Measurements from ENCODE around the gene COL20A1.

Gene COL20A1

GRCh38 chr20:63319164-63320040, 26.4 kb downstream of the COL20A1 start:
- no peak for DNase-seq (ENCODE audit: low read depth in 2 of 2, low spot score in 1 of 2)

GRCh38 chr20:63320041-63320511, 27.1 kb downstream of the COL20A1 start:
- DNase-seq (ENCODE audit: low read depth in 2 of 2, low spot score in 1 of 2): no peak

GRCh38 chr20:63320616-63321147, 27.7 kb downstream of the COL20A1 start:
- DNase-seq (ENCODE audit: low read depth in 2 of 2, low spot score in 1 of 2): no peak

GRCh38 chr20:63321148-63321831, 28.3 kb downstream of the COL20A1 start:
- no peak for DNase-seq (ENCODE audit: low read depth in 2 of 2, low spot score in 1 of 2)

- DNase-seq (ENCODE audit: low read depth in 2 of 2, low spot score in 1 of 2): no peak
Observed at GRCh38 chr20:63322146-63322932, 29.4 kb downstream of the COL20A1 start.

DNA sequence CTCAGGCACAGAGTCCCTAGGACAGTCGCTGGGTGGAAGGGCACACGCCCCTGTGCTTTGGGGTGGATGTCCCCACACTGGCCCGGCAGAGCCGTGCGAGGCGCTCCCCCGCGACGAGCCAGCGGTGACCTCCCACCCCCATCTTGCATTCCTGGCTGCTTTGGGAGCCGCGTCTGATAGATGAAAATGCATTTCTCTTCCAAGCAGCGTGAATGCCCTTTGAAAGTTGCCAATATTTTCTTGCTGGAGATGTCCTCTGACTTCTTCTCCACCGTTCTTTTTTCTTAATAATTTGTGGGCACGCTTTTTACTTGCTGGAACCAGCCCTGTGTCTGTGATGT, 29.9 kb downstream of the COL20A1 start:
- no peak for DNase-seq (ENCODE audit: low read depth in 2 of 2, low spot score in 1 of 2)

- DNase-seq (ENCODE audit: low read depth in 2 of 2, low spot score in 1 of 2): no peak
Observed at GRCh38 chr20:63323357-63323981, 30.5 kb downstream of the COL20A1 start.

DNA sequence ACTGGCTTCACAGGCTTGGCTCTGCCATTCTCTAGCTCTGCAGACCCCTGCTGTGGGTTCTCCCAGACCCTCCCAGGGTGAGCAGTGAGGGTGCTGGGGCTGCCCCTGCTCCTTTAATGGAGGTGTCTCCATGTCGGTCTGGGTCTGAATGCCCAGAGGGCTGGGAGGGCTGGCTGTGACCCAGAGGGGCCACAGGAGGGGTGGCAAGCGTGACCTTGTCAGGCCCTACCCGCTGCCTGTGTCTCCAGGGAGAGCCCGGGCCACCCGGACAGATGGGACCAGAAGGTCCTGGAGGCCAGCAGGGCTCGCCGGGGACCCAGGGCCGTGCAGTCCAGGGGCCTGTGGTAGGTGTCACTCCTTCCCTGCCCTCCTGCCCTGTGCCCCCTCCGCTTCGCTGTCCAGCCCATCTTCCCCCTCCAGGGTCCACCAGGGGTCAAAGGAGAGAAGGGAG, 32.1 kb downstream of the COL20A1 start:
- no peak for DNase-seq (ENCODE audit: low read depth in 2 of 2, low spot score in 1 of 2)

DNA sequence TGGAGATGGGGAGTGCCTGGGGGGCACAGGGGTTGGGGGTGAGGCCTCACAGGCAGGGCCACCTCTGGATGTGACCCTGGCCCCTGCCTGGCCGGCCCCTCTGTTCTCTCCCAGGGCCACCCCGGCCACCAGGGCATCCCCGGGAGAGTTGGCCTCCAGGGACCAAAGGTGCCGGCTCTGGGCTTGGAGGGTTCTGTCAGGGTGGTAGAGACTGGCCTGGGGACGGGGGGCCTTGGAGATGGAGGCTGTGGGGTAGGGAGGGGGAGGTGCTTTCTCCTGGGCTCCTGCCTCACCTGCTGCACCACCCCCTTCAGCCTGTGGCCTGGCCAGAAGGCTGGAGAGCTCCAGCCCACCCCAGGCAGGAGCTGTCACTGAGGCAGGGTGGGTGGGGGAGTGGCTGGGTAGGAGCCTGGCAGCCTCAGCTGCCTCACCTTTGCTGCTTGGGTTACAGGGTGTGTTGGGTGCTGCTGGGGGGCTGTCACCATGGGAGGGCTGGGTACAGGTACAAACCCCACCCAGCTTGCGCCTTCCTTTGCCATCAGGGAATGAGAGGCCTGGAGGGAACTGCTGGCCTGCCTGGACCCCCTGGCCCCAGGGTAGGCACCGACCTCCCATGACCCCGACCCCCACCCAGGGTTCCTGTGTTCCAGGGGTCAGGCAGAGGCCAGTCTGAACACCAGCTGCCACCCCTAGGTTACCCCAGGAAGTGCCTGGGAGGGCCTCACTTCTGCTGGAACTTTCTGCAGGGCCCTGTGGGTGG, 32.7 kb downstream of the COL20A1 start:
- no peak for DNase-seq (ENCODE audit: low read depth in 2 of 2, low spot score in 1 of 2)

DNA sequence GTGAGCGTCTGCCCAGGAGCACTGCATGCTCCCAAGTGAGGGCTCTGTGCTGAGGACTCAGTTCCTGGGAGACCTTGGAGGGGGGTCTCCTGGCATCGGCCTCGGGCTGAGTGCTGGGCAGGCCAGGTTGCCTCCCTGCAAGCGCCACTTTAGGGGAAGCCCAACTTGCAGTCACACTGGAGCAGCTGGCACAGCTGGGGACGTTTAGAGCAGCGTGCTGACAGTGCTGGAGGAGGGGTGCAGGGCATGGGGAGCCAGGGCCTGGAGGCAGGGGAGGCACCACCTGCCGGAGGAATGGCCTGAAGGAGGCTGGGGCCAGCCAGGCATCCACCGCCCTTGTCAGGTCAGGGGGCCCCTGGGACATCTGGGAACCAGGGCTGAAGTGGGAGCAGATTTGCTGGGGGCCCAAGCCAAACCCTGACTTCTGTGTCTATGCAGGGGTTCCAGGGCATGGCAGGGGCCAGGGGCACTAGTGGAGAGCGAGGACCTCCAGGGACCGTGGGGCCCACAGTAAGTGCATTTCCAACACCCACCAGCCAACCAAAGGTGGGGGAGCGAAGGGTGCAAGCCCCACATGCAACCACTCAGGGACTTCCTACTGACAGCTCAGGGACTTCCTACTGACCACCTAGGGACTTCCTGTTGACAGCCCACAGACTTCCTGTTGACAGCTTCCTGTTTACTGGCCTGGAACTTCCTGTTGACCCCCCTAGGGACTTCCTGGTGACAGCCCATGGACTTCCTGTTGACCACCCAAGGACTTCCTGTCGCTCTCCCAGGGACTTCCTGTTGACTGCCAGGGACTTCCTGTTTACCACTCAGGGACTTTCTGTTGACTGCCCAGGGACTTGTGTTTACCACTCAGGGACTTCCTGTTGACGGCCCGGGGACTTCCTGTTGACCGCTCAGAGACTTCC, 33.6 kb downstream of the COL20A1 start:
- DNase-seq (ENCODE audit: low read depth in 2 of 2, low spot score in 1 of 2): no peak

- no peak for DNase-seq (ENCODE audit: low read depth in 2 of 2, low spot score in 1 of 2)
Observed at GRCh38 chr20:63327231-63327745, 34.3 kb downstream of the COL20A1 start.

GRCh38 chr20:63328026-63328700, 35.2 kb downstream of the COL20A1 start:
- DNase-seq (ENCODE audit: low read depth in 2 of 2, low spot score in 1 of 2): no peak

- DNase-seq (ENCODE audit: low read depth in 2 of 2, low spot score in 1 of 2): no peak
Observed at GRCh38 chr20:63328718-63329275, 35.8 kb downstream of the COL20A1 start.

DNA sequence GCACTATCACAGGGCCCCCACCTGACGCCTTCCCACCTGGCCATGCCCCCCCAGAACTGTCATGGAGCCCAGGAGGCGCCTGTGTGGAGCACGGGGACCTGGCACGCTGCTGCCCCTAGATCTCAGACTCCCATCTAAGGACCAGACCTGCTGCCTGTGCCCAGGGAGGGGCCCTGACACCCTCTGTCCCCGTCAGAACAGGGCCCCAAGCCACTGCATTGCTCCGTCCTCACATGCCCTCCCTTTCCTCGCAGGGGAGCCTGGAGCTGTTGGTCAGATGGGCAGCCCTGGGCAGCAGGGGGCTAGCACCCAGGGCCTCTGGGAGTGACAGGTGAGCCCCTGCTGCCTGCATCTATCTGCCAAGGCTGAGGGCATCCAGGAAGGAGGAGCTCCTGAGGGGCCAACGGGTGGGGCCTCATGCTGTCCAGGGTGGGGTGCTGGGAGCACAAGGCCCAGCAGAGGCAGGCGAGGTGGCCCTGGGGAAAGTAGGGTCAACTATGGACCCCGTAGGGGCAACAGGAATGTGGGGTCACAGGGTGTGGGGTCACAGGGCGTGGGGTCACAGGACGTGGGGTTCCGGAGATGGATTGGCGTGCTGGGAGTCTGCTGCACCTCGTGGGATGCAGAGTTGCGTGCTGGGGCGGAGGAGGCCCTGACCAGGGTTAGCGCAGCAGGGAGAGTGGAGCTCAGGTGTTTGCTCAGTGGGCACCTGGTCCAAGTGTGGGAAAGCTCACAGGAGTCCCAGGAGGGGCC, 36.5 kb downstream of the COL20A1 start:
- no peak for DNase-seq (ENCODE audit: low read depth in 2 of 2, low spot score in 1 of 2)

DNA sequence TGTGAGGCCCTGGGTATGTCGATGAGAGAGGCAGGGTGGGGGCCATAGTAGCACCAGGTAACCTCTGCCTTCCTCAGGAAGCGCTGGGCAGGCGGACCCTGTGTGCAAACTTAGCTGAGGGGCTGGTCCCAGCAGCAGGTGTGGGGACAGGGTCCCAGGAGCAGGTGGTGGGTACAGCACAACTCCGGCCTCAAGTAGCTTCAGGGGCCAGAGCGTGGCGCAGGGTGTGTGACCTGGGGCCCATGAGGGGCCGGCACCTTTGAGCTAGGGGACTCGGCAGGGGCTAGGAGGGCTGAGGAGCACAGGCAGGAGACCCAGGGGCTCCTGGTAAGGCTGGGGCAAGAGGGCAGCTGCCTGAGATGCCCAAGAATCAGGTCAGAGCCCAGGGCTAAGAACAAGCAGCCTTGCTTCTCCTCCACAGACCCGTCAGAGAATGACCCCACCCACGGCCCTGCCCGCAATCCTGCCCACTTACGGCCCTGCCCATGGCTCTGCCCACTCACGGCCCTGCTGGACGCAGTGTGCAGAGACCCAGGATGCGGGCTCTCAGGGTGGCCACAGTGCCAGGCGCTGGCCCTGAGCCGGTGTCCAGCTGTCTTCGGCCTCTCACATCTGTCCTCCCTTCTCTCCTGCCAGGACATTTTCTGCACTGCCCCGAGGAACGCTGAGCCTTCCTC, 37.2 kb downstream of the COL20A1 start:
- no peak for DNase-seq (ENCODE audit: low read depth in 2 of 2, low spot score in 1 of 2)

GRCh38 chr20:63330940-63331339, 38.0 kb downstream of the COL20A1 start:
- DNase-seq (ENCODE audit: low read depth in 2 of 2, low spot score in 1 of 2): no peak

All from stimulated activated CD8-positive, alpha-beta memory T cell treated with anti-CD3 and anti-CD28 coated beads, Interleukin-4, amount 100 ng/mL, for 4 hours (primary cell).